WERI-Rb-1 (cell line): Measurements from ENCODE around the gene SEMA5A.
A peak's percentile ranks its signal among the peaks of the same experiment; 100 is the strongest.

Experiments used
- DNase-seq: peaks from one replicate; pipeline ENCODE4 v3.0.0-alpha.2; 2020
- H3K27ac ChIP-seq: fragments of 250-450 bp; sonication (Bioruptor Pico); 2 replicates; pipeline ENCODE4 v1.5.1; 2020; ENCODE audit warnings: mild to moderate bottlenecking, moderate library complexity
- H3K27me3 ChIP-seq: fragments of 250-450 bp; sonication (Bioruptor Pico); 2 replicates; pipeline ENCODE4 v1.5.1; 2021; ENCODE audit warnings: mild to moderate bottlenecking, low read depth, moderate library complexity; ENCODE audit not compliant: insufficient read depth, severe bottlenecking
- H3K36me3 ChIP-seq: fragments of 250-450 bp; sonication (Bioruptor Pico); 2 replicates; pipeline ENCODE4 v1.5.1; 2020; ENCODE audit warnings: mild to moderate bottlenecking, moderate library complexity
- H3K4me3 ChIP-seq: 2 replicates; pipeline ENCODE4 v1.5.1; 2011; ENCODE audit warnings: low read depth, mild to moderate bottlenecking, control low read depth, low read length
- H3K9me3 ChIP-seq: fragments of 250-450 bp; sonication (Bioruptor Pico); 2 replicates; pipeline ENCODE4 v1.5.1; 2021; ENCODE audit warnings: mild to moderate bottlenecking, moderate library complexity; ENCODE audit not compliant: severe bottlenecking
- CTCF ChIP-seq: IDR thresholded peaks from 2 replicates; pipeline ENCODE4 v1.5.1; 2011; ENCODE audit warnings: low read depth, mild to moderate bottlenecking, control low read depth, inconsistent platforms, low read length

SEMA5A gene

GRCh38 chr5:9564752-9565151 lies 18.9 kb upstream of the SEMA5A start:
- Histone ChIP-seq H3K9me3 (no peaks in the 10 kb centered on the region), H3K36me3 (no peaks in the 10 kb centered on the region), H3K27me3 (no peaks in the 10 kb centered on the region), H3K27ac (no peak overlapping the region), H3K4me3 (no peak overlapping the region)
- DNase-seq = no peak
- TF ChIP-seq CTCF = no peak

GRCh38 chr5:9562141-9562540 lies 16.3 kb upstream of the SEMA5A start:
- no peak for DNase-seq
- Histone ChIP-seq H3K27ac (no peak overlapping the region), H3K27me3 (no peaks in the 10 kb centered on the region), H3K4me3 (no peak overlapping the region), H3K36me3 (no peaks in the 10 kb centered on the region), H3K9me3 (no peaks in the 10 kb centered on the region)
- TF ChIP-seq CTCF = no peak

- Histone ChIP-seq H3K36me3 (no peaks in the 10 kb centered on the region), H3K4me3 (no peak overlapping the region), H3K9me3 (no peaks in the 10 kb centered on the region), H3K27me3 (no peaks in the 10 kb centered on the region), H3K27ac (peak overlapping the region; percentile 13)
- no peak for DNase-seq
- no peak for TF ChIP-seq CTCF
Observed at GRCh38 chr5:9559965-9560364, 14.1 kb upstream of the SEMA5A start.

GRCh38 chr5:9558319-9558965 lies 12.6 kb upstream of the SEMA5A start:
- H3K9me3 ChIP-seq = no peaks in the 10 kb centered on the region
- no peaks in the 10 kb centered on the region for H3K27me3 ChIP-seq
- no peak overlapping the region for H3K27ac ChIP-seq
- no peak for TF ChIP-seq CTCF
- no peak overlapping the region for H3K4me3 ChIP-seq
- DNase-seq = no peak
- H3K36me3 ChIP-seq = no peaks in the 10 kb centered on the region

- Histone ChIP-seq H3K27ac (no peak overlapping the region), H3K36me3 (no peaks in the 10 kb centered on the region), H3K27me3 (no peaks in the 10 kb centered on the region), H3K4me3 (no peak overlapping the region), H3K9me3 (no peaks in the 10 kb centered on the region)
- TF ChIP-seq CTCF = no peak
- DNase-seq = no peak
Observed at GRCh38 chr5:9557696-9558095, 11.8 kb upstream of the SEMA5A start.

- no peaks in the 10 kb centered on the region for H3K9me3 ChIP-seq
- H3K27me3 ChIP-seq = no peaks in the 10 kb centered on the region
- H3K36me3 ChIP-seq = no peaks in the 10 kb centered on the region; the same call in 1 of the 2 replicates
- no peak for TF ChIP-seq CTCF
- DNase-seq = no peak
- no peak overlapping the region for H3K4me3 ChIP-seq
- no peak overlapping the region for H3K27ac ChIP-seq
Observed at GRCh38 chr5:9555961-9556360, 10.1 kb upstream of the SEMA5A start.
